GM10248 (cell line): ENCODE results near the gene IQGAP1.

ENCODE experiments used
- CTCF ChIA-PET: fragments of 300-600 bp; sonication (Branson Sonifier 250); formaldehyde crosslinking; extraction: SDS; loops from one replicate; lab custom pipeline; 2021; ENCODE audit warnings: antibody characterized with exemption; lab: Yijun Ruan, JAX
- POLR2A ChIA-PET: fragments of 350-650 bp; sonication (Branson Sonifier 250); formaldehyde crosslinking; extraction: SDS; loops from one replicate; lab custom pipeline; 2020; ENCODE audit warnings: antibody characterized with exemption; lab: Yijun Ruan, JAX
- DNase-seq: peaks from one replicate; pipeline ENCODE4 v3.0.0; 2012; ENCODE audit errors: extremely low spot score
- TF ChIP-seq, protein P1 (sequence below): IDR thresholded peaks from 2 replicates; pipeline ENCODE4 v1.5.1; 2012; ENCODE audit warnings: mild to moderate bottlenecking, low read depth; ENCODE audit errors: extremely low read depth, missing control alignments, control extremely low read depth

IQGAP1 gene

DNA sequence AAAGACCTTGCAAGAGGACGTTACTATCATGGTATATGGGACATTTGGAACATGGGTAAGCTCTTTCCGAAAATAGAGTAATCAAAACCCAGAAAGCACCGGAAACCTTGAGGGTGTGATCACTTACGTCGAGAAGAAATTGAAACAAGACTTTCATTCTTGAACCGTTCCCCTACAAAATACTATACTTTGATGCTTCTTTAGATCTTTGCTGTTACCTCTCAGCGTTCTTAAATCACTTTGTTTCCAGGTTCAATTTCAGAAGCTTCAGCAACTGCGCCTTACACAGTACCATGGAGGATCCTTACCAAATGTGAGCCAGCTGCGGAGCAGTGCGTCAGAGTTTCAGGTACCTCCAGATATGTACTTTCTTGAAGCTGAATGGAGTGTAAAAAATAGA, 151.7 kb downstream of the IQGAP1 start:
- TF ChIP-seq, protein P1, sequence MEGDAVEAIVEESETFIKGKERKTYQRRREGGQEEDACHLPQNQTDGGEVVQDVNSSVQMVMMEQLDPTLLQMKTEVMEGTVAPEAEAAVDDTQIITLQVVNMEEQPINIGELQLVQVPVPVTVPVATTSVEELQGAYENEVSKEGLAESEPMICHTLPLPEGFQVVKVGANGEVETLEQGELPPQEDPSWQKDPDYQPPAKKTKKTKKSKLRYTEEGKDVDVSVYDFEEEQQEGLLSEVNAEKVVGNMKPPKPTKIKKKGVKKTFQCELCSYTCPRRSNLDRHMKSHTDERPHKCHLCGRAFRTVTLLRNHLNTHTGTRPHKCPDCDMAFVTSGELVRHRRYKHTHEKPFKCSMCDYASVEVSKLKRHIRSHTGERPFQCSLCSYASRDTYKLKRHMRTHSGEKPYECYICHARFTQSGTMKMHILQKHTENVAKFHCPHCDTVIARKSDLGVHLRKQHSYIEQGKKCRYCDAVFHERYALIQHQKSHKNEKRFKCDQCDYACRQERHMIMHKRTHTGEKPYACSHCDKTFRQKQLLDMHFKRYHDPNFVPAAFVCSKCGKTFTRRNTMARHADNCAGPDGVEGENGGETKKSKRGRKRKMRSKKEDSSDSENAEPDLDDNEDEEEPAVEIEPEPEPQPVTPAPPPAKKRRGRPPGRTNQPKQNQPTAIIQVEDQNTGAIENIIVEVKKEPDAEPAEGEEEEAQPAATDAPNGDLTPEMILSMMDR: no peak
- ChIA-PET POLR2A (interaction anchor here (0.6 kb wide), 1 partner anchor 44 kb away, joined by 9 read pairs; no protein-coding TSS in a partner anchor), CTCF (interaction anchor here (0.8 to 2.6 kb wide), 7 partner anchors 9 to 383 kb away, joined by 3 to 9 read pairs (median 5); no protein-coding TSS in a partner anchor)
- no peak for DNase-seq

DNA sequence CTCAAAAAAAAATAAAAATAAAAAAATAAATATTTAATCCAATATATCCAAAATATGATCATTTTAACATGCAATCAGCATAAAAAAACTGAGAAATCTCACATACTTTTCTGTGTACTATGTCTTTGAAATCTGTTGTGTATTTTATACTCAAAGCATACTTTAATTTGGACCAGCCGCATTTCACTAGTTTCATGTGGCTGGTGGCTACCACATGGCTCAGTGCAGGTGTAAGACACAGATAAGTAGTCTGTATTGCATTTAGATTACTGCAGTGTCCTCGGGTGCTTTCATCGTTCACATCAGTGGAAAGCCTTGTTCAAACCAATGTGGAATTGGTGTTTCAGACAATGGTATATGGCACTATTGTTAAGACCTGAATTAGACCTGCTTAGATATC, 152.7 kb downstream of the IQGAP1 start:
- CTCF ChIA-PET: interaction anchor here (1.0 to 2.6 kb wide), 3 partner anchors 10 to 21 kb away, joined by 3 to 9 read pairs (median 7); no protein-coding TSS in a partner anchor
- no peak for DNase-seq
- TF ChIP-seq, protein P1: no peak
- POLR2A ChIA-PET: no interaction called here

DNA sequence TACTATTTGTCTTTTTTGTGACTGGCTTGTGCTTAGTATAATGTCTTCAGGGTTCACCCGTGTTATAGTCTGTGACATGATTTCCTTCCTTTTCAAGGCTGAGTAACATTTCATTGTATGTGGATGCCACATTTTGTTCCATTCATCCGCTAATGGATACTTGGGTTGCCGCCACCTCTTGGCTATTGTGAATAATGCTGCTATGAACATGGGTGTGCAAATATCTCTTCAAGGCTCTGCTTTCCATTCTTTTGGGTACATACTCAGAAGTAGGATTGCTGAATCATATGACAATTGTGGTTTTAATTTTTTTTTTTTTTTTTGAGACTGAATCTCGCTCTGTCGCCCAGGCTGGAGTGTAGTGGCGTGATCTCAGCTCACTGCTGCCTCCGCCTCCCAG, 157.1 kb downstream of the IQGAP1 start:
- CTCF ChIA-PET: interaction anchor here (1.0 kb wide), 1 partner anchor 19 kb away, joined by 3 read pairs; no protein-coding TSS in a partner anchor
- TF ChIP-seq, protein P1: no peak
- POLR2A ChIA-PET: no interaction called here
- DNase-seq: no peak

DNA sequence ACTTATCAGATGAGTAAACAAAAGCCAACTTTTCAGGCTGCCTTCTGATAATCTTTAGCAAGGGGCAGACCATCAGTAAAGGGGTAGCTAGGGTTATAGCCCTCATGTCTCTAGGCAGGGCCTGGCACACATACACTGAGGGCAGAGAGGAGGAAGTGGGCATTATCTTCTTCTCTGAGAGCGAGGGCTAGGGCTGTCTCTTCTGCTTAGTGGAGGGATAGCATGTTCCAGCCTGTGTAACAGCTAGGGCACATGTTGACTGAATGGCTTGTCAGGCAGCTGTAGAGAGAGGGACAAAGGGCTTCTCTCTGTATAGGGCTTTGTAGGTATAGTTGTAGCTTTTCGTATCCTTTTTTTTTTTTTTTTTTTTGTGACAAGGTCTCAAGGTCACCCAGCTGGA, 159.5 kb downstream of the IQGAP1 start:
- CTCF ChIA-PET: no interaction called here
- DNase-seq: no peak
- POLR2A ChIA-PET: no interaction called here
- TF ChIP-seq, protein P1: no peak

DNA sequence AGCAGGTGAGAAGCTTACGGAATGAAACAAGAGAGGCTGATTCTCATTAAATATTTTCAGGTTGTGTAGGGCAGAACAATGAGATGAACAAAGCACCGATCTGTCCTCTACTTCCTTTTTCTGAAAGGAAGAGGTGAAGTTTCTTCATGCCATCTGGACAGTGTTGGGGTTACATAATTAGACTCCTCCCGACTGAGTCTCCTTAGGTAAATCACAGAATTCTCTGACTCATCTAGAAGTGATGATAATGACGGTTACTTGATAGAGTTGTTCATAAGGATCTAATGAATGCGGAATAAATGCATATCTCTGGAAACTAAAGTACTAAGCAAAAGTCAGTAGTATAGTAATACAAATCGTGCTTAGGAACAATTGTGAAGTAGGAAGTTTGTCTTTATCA, 162.9 kb downstream of the IQGAP1 start:
- TF ChIP-seq, protein P1: no peak
- DNase-seq: peak; percentile 42
- ChIA-PET POLR2A (no interaction called here), CTCF (interaction anchor here (1.0 to 1.7 kb wide), 2 partner anchors 10 to 20 kb away, joined by 3 read pairs; no protein-coding TSS in a partner anchor)
